A549 (cell line): ENCODE data around the gene HUS1B.

Experiments
- CBX8 ChIP-seq: fragments of 200-600 bp; sonication (generic); IDR thresholded peaks from 2 replicates; pipeline ENCODE4 v1.6.1; 2016
- ESRRA ChIP-seq: fragments of 150-350 bp; IDR thresholded peaks from 2 replicates; pipeline ENCODE4 v1.6.1; 2014; ENCODE audit warnings: mild to moderate bottlenecking, low read length, borderline replicate concordance
- KDM5A ChIP-seq: fragments of 200-600 bp; sonication (generic); IDR thresholded peaks from 2 replicates; pipeline ENCODE4 v1.6.1; 2016; ENCODE audit warnings: antibody characterized with exemption, mild to moderate bottlenecking
- POLR2A ChIP-seq: IDR thresholded peaks from 2 replicates; pipeline ENCODE4 v1.6.1; 2012; ENCODE audit warnings: mild to moderate bottlenecking, low read length
- POLR2AphosphoS2 ChIP-seq: conservative IDR thresholded peaks from 2 replicates; pipeline ENCODE4 v1.6.1; 2012; ENCODE audit warnings: low read length, improper control_type of control experiment, inconsistent platforms
- RCOR1 ChIP-seq: fragments of 150-350 bp; IDR thresholded peaks from 2 replicates; pipeline ENCODE4 v1.6.1; 2014; ENCODE audit warnings: antibody characterized with exemption, low read length, low read depth
- TF ChIP-seq, protein P1 (sequence below): fragments of >200 bp; sonication (Bioruptor Twin); formaldehyde crosslinking; IDR thresholded peaks from 3 replicates; pipeline ENCODE4 v1.5.1; 2016
- TF ChIP-seq, protein P2 (sequence below): fragments of 150-350 bp; IDR thresholded peaks from 2 replicates; pipeline ENCODE4 v1.6.1; 2014; ENCODE audit warnings: low read depth, mild to moderate bottlenecking, low read length
- TF ChIP-seq, protein P3 (sequence below): IDR thresholded peaks from 2 replicates; pipeline ENCODE4 v1.6.1; 2012
- TF ChIP-seq, protein P4 (sequence below): IDR thresholded peaks from 2 replicates; pipeline ENCODE4 v1.6.1; 2012; ENCODE audit warnings: low read depth, borderline replicate concordance
- TF ChIP-seq, protein P5 (sequence below): fragments of 450-650 bp; IDR thresholded peaks from 2 replicates; pipeline ENCODE4 v1.6.1; 2014; ENCODE audit warnings: antibody characterized with exemption

DNA sequence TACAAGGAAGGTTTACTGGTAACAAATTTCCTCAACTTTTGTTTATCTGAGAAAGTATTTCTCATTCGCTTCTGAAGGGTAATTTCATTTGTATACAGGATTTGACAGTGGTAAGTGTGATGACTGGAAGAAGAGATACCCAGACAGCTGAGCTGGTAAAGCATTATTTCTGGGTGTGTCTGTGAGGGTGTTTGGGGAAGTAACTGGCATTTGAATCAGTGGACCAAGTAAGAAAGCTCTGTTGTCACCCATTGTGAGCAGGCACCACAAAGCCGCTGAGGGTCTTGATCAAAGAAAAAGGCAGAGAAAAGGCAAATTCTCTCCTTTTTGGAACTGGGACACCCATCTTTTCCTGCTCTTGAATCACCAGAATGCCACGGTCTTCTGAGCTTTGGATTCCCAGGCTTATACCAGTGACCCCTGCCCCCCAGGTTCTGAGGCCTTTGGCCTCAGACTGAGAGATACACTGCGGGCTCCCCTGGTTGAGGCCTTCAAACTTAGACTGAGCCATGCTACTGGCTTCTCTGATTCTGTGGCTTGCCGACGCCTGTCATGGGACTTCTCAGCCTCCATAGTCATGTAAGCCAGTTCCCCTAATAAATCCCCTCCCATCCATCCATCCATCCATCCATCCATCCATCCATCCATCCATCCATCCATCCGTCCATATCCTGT, 10.5 kb upstream of the HUS1B start:
- no peak for TF ChIP-seq ESRRA
- no peak for TF ChIP-seq RCOR1
- TF ChIP-seq CBX8 = no peak
- TF ChIP-seq POLR2A = no peak
- TF ChIP-seq POLR2AphosphoS2 = no peak
- TF ChIP-seq, protein P1, sequence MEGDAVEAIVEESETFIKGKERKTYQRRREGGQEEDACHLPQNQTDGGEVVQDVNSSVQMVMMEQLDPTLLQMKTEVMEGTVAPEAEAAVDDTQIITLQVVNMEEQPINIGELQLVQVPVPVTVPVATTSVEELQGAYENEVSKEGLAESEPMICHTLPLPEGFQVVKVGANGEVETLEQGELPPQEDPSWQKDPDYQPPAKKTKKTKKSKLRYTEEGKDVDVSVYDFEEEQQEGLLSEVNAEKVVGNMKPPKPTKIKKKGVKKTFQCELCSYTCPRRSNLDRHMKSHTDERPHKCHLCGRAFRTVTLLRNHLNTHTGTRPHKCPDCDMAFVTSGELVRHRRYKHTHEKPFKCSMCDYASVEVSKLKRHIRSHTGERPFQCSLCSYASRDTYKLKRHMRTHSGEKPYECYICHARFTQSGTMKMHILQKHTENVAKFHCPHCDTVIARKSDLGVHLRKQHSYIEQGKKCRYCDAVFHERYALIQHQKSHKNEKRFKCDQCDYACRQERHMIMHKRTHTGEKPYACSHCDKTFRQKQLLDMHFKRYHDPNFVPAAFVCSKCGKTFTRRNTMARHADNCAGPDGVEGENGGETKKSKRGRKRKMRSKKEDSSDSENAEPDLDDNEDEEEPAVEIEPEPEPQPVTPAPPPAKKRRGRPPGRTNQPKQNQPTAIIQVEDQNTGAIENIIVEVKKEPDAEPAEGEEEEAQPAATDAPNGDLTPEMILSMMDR = no peak
- TF ChIP-seq KDM5A = no peak
- TF ChIP-seq, protein P2, sequence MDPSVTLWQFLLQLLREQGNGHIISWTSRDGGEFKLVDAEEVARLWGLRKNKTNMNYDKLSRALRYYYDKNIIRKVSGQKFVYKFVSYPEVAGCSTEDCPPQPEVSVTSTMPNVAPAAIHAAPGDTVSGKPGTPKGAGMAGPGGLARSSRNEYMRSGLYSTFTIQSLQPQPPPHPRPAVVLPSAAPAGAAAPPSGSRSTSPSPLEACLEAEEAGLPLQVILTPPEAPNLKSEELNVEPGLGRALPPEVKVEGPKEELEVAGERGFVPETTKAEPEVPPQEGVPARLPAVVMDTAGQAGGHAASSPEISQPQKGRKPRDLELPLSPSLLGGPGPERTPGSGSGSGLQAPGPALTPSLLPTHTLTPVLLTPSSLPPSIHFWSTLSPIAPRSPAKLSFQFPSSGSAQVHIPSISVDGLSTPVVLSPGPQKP = no peak
- TF ChIP-seq, protein P3, sequence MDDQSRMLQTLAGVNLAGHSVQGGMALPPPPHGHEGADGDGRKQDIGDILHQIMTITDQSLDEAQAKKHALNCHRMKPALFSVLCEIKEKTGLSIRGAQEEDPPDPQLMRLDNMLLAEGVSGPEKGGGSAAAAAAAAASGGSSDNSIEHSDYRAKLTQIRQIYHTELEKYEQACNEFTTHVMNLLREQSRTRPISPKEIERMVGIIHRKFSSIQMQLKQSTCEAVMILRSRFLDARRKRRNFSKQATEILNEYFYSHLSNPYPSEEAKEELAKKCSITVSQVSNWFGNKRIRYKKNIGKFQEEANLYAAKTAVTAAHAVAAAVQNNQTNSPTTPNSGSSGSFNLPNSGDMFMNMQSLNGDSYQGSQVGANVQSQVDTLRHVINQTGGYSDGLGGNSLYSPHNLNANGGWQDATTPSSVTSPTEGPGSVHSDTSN = no peak
- TF ChIP-seq, protein P4, sequence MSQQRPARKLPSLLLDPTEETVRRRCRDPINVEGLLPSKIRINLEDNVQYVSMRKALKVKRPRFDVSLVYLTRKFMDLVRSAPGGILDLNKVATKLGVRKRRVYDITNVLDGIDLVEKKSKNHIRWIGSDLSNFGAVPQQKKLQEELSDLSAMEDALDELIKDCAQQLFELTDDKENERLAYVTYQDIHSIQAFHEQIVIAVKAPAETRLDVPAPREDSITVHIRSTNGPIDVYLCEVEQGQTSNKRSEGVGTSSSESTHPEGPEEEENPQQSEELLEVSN = no peak
- TF ChIP-seq, protein P5, sequence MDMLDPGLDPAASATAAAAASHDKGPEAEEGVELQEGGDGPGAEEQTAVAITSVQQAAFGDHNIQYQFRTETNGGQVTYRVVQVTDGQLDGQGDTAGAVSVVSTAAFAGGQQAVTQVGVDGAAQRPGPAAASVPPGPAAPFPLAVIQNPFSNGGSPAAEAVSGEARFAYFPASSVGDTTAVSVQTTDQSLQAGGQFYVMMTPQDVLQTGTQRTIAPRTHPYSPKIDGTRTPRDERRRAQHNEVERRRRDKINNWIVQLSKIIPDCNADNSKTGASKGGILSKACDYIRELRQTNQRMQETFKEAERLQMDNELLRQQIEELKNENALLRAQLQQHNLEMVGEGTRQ = no peak
